Stimulated activated CD8-positive, alpha-beta memory T cell treated with anti-CD3 and anti-CD28 coated beads, Interleukin-2, amount 100 ng/mL, for 1 hour (primary cell): ENCODE results near the gene ARMH3.

Experiments
- DNase-seq, 2 donors: peaks; one replicate each; pipeline ENCODE4 v3.0.0-alpha.2; 2020; ENCODE audit warnings: low read depth in 2 of 2

ARMH3 gene

GRCh38 chr10:101857802-101858476, 198.0 kb downstream of the ARMH3 start:
- DNase-seq, result no peak

DNA sequence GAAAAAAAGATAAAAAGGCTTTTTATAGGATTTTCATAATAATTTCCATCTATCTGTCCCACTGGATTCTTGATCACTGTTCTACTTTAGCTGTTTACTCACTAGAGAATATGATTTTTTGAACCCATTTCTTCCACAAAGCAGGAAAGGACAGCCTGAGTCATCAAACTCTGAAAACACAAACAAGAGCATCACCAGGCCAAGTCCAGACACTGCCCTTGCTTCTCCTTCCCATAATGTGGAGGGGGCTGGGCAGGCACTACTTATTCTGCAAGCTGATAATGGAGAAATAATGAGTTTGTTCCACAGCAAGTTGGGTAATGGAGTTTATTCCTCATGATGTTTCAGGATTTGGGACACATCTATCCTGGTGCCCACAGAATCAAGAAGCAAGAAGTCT, 199.3 kb downstream of the ARMH3 start:
- DNase-seq, result no peak

DNA sequence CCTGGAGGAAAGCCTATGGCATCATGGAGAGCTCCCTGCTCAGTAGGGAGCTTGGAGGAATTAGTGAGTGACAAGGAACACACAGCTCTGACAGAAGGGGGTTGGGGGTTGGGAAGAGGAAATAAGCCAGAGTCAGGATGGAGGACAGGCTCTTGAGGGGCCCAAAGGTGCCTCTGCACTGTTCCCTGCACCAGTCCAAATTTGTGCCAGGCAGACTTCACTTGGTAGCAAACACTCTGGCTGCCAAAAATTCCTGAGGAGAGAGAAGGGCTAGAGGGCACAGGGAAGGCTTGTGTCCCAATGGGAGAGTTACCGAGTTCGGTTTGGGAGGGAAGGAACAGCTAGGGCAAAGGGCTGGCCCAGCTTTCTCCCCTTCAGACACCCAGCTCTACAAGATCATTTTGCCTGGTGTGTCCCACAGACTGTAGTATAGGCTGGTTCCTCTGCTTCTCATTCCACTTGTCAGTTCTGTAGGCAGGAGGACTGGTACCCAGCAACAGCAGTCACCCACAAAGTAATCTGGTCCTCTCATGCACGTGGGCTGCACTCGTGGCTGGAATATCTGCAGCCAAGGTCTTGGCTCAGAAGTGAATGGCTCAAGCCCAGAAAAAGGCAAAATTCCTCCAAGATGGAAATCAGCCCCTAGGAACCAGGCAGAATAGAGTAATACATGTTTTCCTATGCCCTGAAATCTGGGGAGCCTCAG, 204.4 kb downstream of the ARMH3 start:
- no peak for DNase-seq

DNA sequence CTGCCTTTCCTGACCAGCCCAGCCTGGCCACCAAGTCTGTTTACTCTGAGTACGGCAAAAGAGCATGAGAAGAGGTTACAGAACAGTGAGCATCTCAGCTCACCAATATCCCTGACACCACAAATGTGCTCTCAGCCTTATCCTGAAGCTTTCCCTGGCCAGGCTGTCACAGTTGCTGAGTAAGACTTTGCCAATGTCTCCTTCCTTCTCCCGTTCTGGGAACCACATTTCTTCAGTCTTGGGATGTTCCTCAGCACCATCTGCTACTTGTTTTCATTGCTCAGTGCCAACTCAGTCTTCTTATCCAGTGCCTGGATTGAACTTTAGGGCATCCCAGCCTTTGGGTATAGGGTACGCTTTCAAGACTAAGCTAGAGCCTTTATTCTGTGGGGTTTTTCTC, 205.2 kb downstream of the ARMH3 start:
- no peak for DNase-seq

- no peak for DNase-seq
Measured at GRCh38 chr10:101848894-101849351, 207.1 kb downstream of the ARMH3 start.

DNA sequence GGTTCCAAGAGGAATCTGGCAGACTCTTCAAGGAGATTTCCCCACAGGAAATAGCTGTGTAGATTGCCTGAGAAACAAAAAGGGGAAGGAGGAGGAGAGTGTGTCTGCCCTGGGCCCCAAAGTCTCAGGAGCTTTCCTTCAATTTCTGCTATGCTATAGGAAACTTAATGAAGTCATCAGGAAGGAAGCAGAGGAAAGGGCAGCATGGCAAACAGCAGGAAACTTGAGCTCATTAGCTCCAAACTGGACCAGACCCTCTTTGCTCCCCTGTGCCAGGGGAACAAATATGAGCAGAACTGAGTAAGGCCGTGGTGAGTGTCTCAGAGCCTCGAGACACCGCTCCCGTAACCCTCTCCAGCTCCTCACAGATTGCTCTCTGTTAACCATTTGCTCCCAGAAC, 207.6 kb downstream of the ARMH3 start:
- no peak for DNase-seq

DNA sequence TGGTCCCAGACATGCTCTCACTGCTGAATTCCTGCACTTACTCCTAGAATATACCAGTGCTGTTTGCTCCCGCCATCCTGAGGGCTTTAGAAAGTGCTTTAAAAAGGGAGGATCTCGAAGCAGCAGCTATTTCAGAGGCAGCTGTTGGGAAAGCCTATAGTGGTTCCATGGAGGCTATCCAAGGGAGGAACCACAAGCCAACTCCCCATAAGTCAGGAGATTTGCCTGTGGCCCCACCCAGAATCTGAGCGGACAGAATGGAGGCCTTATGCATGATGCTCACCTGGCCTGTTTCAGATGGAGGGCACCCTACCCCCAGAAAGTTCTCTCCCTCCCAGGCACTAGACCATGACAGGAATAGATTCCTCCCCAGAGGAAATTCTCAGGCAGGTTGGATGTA, 210.1 kb downstream of the ARMH3 start:
- no peak for DNase-seq

- DNase-seq, result no peak
Measured at GRCh38 chr10:101843032-101844021, 212.6 kb downstream of the ARMH3 start, which contains the start of gene KCNIP2. KCNIP2 (minus strand) TSS chr10:101843800; CDS start chr10:101843568, 232 bp downstream.

- no peak for DNase-seq
Measured at GRCh38 chr10:101841826-101842225, 214.1 kb downstream of the ARMH3 start.

- DNase-seq, result peak in 1 of 2 donors; percentile 62
Measured at GRCh38 chr10:101840741-101841453, 215.1 kb downstream of the ARMH3 start.

- DNase-seq, result no peak
Measured at GRCh38 chr10:101840102-101840684, 215.8 kb downstream of the ARMH3 start.

DNA sequence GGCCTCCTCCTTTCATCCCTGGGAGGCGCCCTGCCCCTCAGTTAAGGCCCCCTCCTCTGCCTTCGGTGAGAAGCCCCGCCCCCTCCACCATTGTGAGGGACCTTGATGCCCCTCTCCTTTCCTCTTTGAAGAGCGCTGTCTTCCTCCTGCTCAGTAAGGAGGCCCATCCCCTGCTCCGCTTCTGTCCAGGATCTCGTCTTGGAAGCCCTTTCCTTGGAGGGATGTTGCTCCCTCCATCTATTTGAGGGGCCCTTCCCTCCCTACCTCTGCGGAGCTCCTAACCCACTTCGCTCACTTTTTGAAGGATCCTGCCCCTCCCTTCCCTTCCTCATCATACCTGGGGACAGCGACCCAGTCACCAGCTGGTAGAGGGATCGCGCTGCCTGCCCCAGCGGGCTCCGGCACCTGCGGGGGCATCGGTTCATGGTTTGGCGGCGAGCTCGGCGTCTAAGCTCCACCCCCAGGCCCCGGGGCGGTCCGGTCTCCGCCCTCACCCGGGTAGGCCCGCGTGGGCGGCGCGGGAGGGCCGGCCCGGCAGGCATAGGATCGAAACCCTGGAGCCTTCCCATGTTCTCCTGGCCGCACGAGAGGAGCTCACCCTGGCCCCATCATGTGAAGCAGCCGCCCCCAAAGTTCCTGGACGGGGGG, 216.4 kb downstream of the ARMH3 start:
- no peak for DNase-seq

DNA sequence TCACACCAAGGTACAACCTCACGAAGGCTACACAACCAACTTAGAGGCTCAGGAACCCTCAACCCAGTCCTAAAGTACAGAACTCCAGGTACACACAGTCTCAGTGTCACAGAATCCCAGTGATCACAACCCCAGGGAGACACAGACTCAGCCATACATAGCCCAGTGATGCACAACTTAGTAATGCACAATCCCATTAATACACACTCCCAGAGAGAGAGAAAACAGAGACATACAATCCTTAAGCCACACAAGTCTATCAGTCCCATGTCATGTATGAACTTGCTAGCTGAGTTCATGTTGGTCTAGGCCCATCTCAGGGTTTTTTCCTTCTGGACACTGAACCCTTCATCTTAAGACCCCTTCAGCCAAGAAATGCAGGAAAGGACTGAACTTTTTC, 217.0 kb downstream of the ARMH3 start:
- DNase-seq, result no peak

- no peak for DNase-seq
Measured at GRCh38 chr10:101838416-101838970, 217.5 kb downstream of the ARMH3 start.

GRCh38 chr10:101837748-101838147, 218.2 kb downstream of the ARMH3 start:
- no peak for DNase-seq

DNA sequence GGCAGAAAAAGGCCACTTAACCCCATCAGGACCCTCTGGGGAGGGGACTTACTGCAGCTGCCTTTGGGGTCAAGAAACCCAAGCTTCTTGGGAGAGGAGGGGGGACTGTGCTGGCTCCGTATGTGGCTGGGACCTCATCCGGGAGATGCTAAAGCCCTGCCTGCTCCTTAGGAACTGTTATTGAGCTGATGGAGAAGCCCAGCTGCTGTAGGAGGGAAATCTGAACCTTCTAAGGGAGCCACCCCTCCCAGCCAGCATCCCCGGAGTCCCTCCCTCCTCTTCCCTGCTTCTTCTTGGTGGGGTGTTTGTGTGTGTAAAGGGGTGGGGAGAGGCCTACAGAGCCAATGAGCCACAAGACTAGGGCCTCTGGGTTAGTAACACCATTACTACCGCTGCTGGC, 220.6 kb downstream of the ARMH3 start:
- no peak for DNase-seq

DNA sequence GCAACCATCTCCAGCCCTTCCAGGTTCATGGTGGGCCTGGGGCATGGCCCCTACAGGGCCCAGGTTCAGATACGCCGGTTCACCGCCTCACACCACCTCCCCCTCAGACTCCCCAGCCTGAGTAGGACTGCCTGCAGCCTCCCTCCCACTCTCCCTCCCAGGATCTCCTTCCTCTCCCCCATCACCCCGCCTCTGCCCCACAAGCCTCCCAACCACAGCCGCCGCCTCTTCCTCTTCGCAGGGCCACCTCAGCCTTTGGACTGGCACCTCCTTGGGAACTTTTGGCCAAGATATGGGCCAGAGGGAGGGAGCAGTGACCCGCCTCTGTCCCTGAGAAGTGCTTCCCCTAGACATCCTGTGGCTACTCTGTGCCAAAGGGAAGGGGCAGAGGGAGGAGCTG, 221.6 kb downstream of the ARMH3 start:
- DNase-seq, result no peak

GRCh38 chr10:101833466-101833865, 222.5 kb downstream of the ARMH3 start:
- DNase-seq, result no peak

DNA sequence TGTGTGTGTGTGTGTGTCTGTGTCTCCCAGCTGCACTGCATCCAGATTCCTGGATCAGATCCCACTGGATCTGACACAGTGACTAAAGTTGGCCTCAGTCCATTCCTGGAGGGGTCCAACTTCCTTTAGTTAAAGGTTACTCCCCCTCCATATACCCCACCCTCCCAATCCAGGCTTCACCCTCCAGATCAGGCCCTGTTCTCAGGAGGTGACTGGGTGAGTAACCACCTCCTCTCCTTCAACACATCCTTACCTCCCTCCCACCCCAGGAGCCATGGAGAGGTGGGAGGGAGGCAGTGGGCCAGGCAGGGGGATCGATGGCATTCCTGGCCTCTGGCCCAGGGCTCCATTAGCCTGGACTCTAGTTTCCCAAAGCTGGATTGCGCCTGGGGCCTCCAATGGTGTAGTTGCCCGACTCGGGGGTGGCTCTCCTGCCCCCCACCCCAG, 223.6 kb downstream of the ARMH3 start:
- no peak for DNase-seq

GRCh38 chr10:101831169-101831811, 224.7 kb downstream of the ARMH3 start:
- DNase-seq, result no peak
